ENCODE data around the gene ZNRD2. TPM values are rescaled to one million over a fixed set of nuclear protein-coding genes. Genes with fewer than 3 reads are reported as not detected.

ZNRD2 gene
- total and polyA plus RNA-seq, 10 of the 15 experiments (the other 5 are each of a cell fraction or from before 2014, with no cell fraction given), result 7.9 to 111 (median 55.4) TPM

- Histone ChIP-seq H3K9ac (ENCODE audit: control insufficient read depth, insufficient read depth, low read length) (peak within 1 kb of the TSS; percentile 82), H2AFZ (ENCODE audit: control insufficient read depth, low read depth, low read length) (peak within 1 kb of the TSS; percentile 80), H3K36me3 (ENCODE audit: control insufficient read depth in 2 of 2, insufficient read depth in 2 of 2, low read length in 1 of 2) (peaks cover 0 to 16% of the 10 kb centered on the region in 2 experiments; a peak in 3 of 4 replicates), H3K4me3 (peak within 1 kb of the TSS; percentile 85), H3K27ac (ENCODE audit: control insufficient read depth, insufficient read depth) (peak within 1 kb of the TSS; percentile 54), H4K20me1 (ENCODE audit: control insufficient read depth, insufficient read depth) (no peaks in the 10 kb centered on the region), H3K27me3 (replicated peaks in 1 of 2; ENCODE audit: control insufficient read depth in 2 of 2, insufficient read depth in 2 of 2, low read length in 1 of 2) (no peaks in the 10 kb centered on the region), H3K79me2 (ENCODE audit: control insufficient read depth, insufficient read depth, low read length) (peaks cover 15% of the 10 kb centered on the region), H3K4me2 (ENCODE audit: control insufficient read depth, insufficient read depth) (peak within 1 kb of the TSS; percentile 96), H3K4me1 (ENCODE audit: control insufficient read depth, insufficient read depth, low read length) (peaks cover 25% of the 10 kb centered on the region), H3K9me3 (replicated peaks; ENCODE audit: control insufficient read depth, insufficient read depth, low read length) (no peaks in the 10 kb centered on the region)
- CTCF ChIA-PET, result interaction anchor here (0.6 to 3.5 kb wide), 7 partner anchors 16 to 195 kb away, joined by 3 to 18 read pairs (median 5); no protein-coding TSS in a partner anchor
- no peak for DNase-seq (ENCODE audit: low read depth, low spot score)
- in situ Hi-C loops (cut with MboI) (no loop called here), intact Hi-C loops (cut with micrococcal nuclease; ENCODE audit: unreplicated experiment) (no loop called here)
- POLR2A ChIA-PET, result interaction anchor here (0.8 to 2.5 kb wide), 9 partner anchors 11 to 144 kb away, joined by 3 to 13 read pairs (median 4); partner anchors contain the start of genes PCNX3 and ZNRD2
- RAD21 ChIA-PET (ENCODE audit: unreplicated experiment), result interaction anchor here (0.6 to 2.0 kb wide), 10 partner anchors 15 to 1788 kb away, joined by 3 to 8 read pairs (median 4); partner anchors contain the start of gene FAM89B
- 2% methylated on average over 49 of the region's 82 CpGs for WGBS (ENCODE audit: insufficient coverage, insufficient replicate concordance, low lambda C conversion rate, missing lambda C conversion rate)
- SMC1A ChIA-PET (ENCODE audit: uncharacterized antibody, unreplicated experiment), result interaction anchor here (0.7 to 2.1 kb wide), 2 partner anchors 15 kb away, joined by 3 to 7 read pairs; no protein-coding TSS in a partner anchor
- BruUV-seq (replicated peaks), result no TSS peak
- ATAC-seq, result peak; percentile 86
- FAIRE-seq, result no peak
- TF ChIP-seq USF1 (IDR thresholded peaks at IDR 0.05; ENCODE audit: borderline replicate concordance, extremely low read length, insufficient read depth, low read depth, low read length) (peak; percentile 87), SREBF2 (IDR thresholded peaks at IDR 0.05; ENCODE audit: low read length) (no peak), RFX5 (IDR thresholded peaks at IDR 0.05; ENCODE audit: low read depth, low read length) (no peak), NBN (IDR thresholded peaks at IDR 0.05) (no peak), GABPA (IDR thresholded peaks at IDR 0.05; ENCODE audit: low read depth) (no peak), MTA2 (IDR thresholded peaks at IDR 0.05; ENCODE audit: low read depth) (no peak), ZNF687 (IDR thresholded peaks at IDR 0.05) (peak; percentile 52; the same call in 1 of the 2 replicates), MYB (IDR thresholded peaks at IDR 0.05; ENCODE audit: borderline replicate concordance, low read depth, low read length) (no peak), TAF1 (IDR thresholded peaks at IDR 0.05; ENCODE audit: borderline replicate concordance, low read depth, low read length) (no peak; the same call in 1 of the 2 replicates), STAT3 (IDR thresholded peaks at IDR 0.05; ENCODE audit: low read depth, low read length) (no peak), SIX5 (IDR thresholded peaks at IDR 0.05; ENCODE audit: low read depth, low read length, severe bottlenecking) (no peak), SP1 (IDR thresholded peaks at IDR 0.05; ENCODE audit: low read depth, low read length) (peak; percentile 46), SMC3 (IDR thresholded peaks at IDR 0.05; ENCODE audit: borderline replicate concordance, low read length) (no peak), ELK1 (IDR thresholded peaks at IDR 0.05; ENCODE audit: low read depth, low read length) (no peak), NFXL1 (IDR thresholded peaks at IDR 0.05; ENCODE audit: borderline replicate concordance) (no peak), EP300 (IDR thresholded peaks at IDR 0.05; ENCODE audit: borderline replicate concordance in 1 of 2, control insufficient read depth in 1 of 2, low read depth in 2 of 2, low read length in 2 of 2) (no peak)
These were observed 45.3 kb upstream of the ZNRD2 start, which contains the start of gene SCYL1 for GRCh38 chr11:65524741-65525545. Gene SCYL1, plus strand, starts transcription at chr11:65525083. Its CDS starts 71 bp downstream, at chr11:65525154.
